GM23248 (cell line): ENCODE results near the gene PCSK5.

ENCODE experiments used
- EZH2 ChIP-seq: fragments of 200-600 bp; sonication (generic); IDR thresholded peaks from 2 replicates; pipeline ENCODE4 v1.6.1; 2018; ENCODE audit warnings: antibody characterized with exemption, mild to moderate bottlenecking; ENCODE audit not compliant: insufficient read depth, poor library complexity, severe bottlenecking
- EZH2phosphoT487 ChIP-seq: fragments of 200-600 bp; sonication (generic); IDR thresholded peaks from 2 replicates; pipeline ENCODE4 v1.6.1; 2018; ENCODE audit warnings: antibody characterized with exemption, moderate library complexity, mild to moderate bottlenecking, low read depth; ENCODE audit not compliant: insufficient read depth

- TF ChIP-seq EZH2 (no peak), EZH2phosphoT487 (no peak)
Observed at GRCh38 chr9:76227156-76227555, 336.7 kb downstream of the PCSK5 start.
